ENCODE data around the gene CNKSR3. TPM values are rescaled to one million over a fixed set of nuclear protein-coding genes. Genes with fewer than 3 reads are reported as not detected.
"Not testable (repeated sequence)": the region's sequence is repeated elsewhere in the genome, so short reads cannot be mapped to it uniquely, and the experiment has no call there.

CNKSR3 gene
- not detected for total RNA-seq

DNA sequence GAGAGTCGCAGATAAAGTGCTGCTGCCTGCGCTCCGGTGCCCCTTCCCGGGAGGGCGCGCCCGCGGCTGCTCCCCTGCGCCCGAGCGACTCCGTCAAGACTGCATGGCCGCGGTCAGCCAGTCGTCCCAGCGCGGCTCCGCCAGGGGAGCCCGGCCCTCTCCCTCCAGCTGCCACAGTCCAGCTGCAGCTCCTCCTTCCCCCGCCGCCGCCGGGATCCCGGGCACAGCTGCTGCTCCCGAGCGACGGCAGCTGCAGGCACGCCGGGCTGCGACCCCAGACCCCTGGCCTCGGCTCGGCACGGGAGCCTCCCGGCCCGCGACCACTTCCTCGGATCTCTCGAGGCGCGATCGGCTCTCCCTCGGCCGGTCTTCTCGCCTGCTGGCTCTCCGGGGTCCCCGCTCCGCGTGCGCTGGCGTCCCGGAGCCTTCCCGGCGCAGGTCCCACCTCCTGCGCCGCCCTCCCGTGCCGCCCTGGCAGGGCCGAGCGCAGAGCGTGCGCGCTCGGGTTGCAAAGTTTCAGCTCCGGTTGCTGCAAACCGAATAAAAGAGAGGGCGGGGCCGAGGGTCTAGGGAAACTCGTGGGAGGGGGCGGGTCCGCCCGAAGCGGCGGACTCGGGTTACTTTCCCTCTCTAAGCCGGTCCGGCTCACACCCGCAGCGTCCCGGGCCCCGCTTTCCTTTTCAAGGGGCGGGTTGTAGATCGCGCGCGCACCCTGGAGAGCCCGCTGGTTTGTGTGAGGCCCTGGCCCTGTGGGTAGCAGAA lies at the start of gene CNKSR3:
TSS of gene CNKSR3 (minus strand) at position 542 of the 762 bp plus-strand sequence. CDS start 571 bp downstream, outside the sequence.
- H3K27ac Mint-ChIP-seq: no peak within 1 kb of the TSS
- H3K27me3 Mint-ChIP-seq (ENCODE audit: low read depth): peaks cover 56% of the 10 kb centered on the region
- ChIA-PET POLR2A (interaction anchor here (0.8 kb wide), 1 partner anchor 10 kb away, joined by 3 read pairs; no protein-coding TSS in a partner anchor), CTCF (no interaction called here)
- peaks cover 9% of the 10 kb centered on the region for H3K4me1 Mint-ChIP-seq (ENCODE audit: low read depth)
- no peaks in the 10 kb centered on the region for H3K36me3 Mint-ChIP-seq (ENCODE audit: low read depth)
- DNase-seq: peak; percentile 26
- H3K4me3 Mint-ChIP-seq: peak within 1 kb of the TSS; percentile 69
- no peaks in the 10 kb centered on the region for H3K9me3 Mint-ChIP-seq (ENCODE audit: insufficient read depth)
- peak; percentile 74 for ATAC-seq

DNA sequence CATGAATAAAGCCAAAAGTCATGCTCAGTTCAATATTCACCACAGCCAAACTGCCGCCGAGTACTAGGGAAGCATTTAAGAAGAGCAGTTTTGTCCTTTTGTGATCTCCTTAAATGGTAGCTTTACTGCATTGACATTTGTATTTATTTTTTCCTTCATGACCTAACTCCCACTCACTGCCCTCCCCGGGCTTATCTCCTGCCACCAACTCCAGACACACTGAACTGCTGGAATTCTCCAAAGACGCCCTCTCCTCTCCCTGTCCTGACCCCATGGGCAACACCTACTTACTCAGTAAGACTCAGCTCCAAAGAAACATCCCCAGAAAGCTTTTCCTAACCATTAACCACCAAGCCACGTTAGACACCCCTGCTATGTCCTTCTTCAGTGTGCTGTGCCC lies 48.5 kb upstream of the CNKSR3 start:
- DNase-seq: no peak
- Mint-ChIP-seq H3K4me1 (ENCODE audit: low read depth) (no peaks in the 10 kb centered on the region), H3K4me3 (no peak overlapping the region), H3K9me3 (ENCODE audit: insufficient read depth) (no peaks in the 10 kb centered on the region), H3K27me3 (ENCODE audit: low read depth) (no peaks in the 10 kb centered on the region), H3K36me3 (ENCODE audit: low read depth) (no peaks in the 10 kb centered on the region), H3K27ac (no peak overlapping the region)
- ChIA-PET POLR2A (no interaction called here), CTCF (no interaction called here)
- ATAC-seq: no peak

DNA sequence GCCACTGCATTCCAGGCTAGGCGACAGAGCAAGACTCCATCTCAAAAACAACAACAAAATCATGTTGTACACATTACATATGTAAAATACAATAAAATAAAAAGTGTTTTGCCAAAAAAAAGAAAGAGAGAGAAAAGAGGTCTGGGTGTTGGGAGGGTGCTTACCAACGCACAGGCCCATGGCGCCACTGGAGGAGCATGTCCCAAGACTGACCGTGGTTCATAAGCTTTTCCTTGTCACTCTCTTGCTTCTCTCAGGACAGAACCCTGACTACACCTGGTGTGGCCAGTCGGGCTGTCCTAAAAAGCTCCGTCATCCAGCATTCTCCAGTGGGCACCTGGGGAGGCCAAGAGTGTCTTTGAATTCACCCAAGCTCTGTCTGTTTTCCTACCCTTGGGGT lies 48.0 kb upstream of the CNKSR3 start:
- H3K4me1 Mint-ChIP-seq (ENCODE audit: low read depth): no peaks in the 10 kb centered on the region
- no peak overlapping the region for H3K4me3 Mint-ChIP-seq
- ChIA-PET POLR2A (no interaction called here), CTCF (no interaction called here)
- no peaks in the 10 kb centered on the region for H3K36me3 Mint-ChIP-seq (ENCODE audit: low read depth)
- no peak for DNase-seq
- ATAC-seq: no peak
- no peaks in the 10 kb centered on the region for H3K27me3 Mint-ChIP-seq (ENCODE audit: low read depth)
- H3K27ac Mint-ChIP-seq: no peak overlapping the region
- H3K9me3 Mint-ChIP-seq (ENCODE audit: insufficient read depth): no peaks in the 10 kb centered on the region

DNA sequence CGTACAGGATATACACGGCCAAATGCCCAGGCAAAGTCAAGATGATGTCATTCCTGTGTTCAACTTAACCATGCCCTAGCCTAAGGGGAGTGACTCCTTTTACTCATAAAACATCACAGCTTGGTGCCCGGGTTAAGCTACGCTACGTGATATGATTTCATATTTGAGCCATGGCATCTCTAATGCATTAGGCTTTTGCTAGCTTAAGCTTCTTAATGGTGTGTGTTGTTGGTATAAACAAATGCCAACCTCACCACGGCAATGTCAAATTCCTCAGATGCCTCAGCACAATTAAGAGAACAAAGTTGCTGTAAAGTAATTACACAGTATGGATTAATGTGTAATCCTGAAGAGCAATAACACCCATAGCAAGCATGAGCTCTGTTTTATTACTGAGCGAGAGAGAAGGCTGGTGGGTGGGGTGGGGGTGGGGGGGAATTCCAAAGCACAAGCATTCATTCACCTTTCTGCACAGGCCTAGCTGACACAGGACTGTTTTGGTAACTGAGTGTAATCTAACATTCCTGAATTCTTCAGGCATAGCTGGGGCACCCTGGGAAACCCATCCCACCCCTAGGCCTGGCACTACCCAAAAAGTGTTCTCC lies 44.7 kb upstream of the CNKSR3 start:
- no peaks in the 10 kb centered on the region for H3K27me3 Mint-ChIP-seq (ENCODE audit: low read depth)
- CTCF ChIA-PET: no interaction called here
- H3K9me3 Mint-ChIP-seq (ENCODE audit: insufficient read depth): no peaks in the 10 kb centered on the region
- H3K36me3 Mint-ChIP-seq (ENCODE audit: low read depth): no peaks in the 10 kb centered on the region
- no peak overlapping the region for H3K4me3 Mint-ChIP-seq
- no peak for ATAC-seq
- DNase-seq: no peak
- H3K4me1 Mint-ChIP-seq (ENCODE audit: low read depth): no peaks in the 10 kb centered on the region
- POLR2A ChIA-PET: no interaction called here
- no peak overlapping the region for H3K27ac Mint-ChIP-seq

DNA sequence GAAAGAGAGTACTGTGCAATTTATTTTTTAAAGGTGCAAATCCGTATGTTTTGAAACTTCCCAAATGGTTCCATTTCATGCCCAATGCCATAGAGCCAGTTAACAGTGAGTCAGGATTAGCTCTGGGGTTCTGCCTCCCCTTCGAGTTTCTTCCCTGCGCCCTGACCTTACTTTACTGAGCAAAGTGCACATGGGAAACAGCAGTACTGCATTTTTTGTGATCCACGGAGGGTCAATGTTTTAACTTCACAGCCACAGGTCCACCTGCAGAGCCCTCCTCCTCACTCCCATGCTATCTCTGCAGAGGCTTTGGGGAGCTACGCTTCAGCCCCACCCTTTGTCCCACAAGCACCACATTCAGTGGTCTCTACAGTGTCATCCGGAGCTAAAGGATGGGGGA lies 44.0 kb upstream of the CNKSR3 start:
- Mint-ChIP-seq H3K27me3 (ENCODE audit: low read depth) (no peaks in the 10 kb centered on the region), H3K36me3 (ENCODE audit: low read depth) (no peaks in the 10 kb centered on the region), H3K4me1 (ENCODE audit: low read depth) (no peaks in the 10 kb centered on the region), H3K4me3 (no peak overlapping the region), H3K27ac (no peak overlapping the region), H3K9me3 (ENCODE audit: insufficient read depth) (no peaks in the 10 kb centered on the region)
- no peak for DNase-seq
- ATAC-seq: no peak
- ChIA-PET POLR2A (no interaction called here), CTCF (no interaction called here)

DNA sequence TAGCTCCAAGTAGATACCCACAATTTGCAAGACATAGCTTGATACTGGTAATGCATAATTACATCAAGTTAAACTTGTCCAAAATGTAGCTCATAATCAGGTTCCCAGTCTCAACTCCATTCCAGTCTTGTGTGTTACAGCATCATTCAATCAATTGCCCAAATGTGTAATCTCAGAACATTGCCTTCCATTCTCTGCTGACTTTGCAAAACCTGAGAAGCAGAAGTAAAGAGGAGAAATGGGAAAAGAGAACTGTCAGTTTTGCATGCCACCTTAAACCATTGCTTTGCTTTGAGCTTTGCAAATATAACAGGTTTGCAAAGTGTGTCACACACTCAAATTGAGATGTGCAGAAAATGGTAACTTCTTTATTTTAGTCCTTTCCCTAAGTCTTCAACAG lies 40.3 kb upstream of the CNKSR3 start:
- ATAC-seq (no peak), DNase-seq (no peak)
- Mint-ChIP-seq H3K36me3 (ENCODE audit: low read depth) (no peaks in the 10 kb centered on the region), H3K4me1 (ENCODE audit: low read depth) (no peaks in the 10 kb centered on the region), H3K27ac (no peak overlapping the region), H3K4me3 (no peak overlapping the region), H3K9me3 (ENCODE audit: insufficient read depth) (no peaks in the 10 kb centered on the region), H3K27me3 (ENCODE audit: low read depth) (no peaks in the 10 kb centered on the region)
- CTCF ChIA-PET: no interaction called here
- POLR2A ChIA-PET: no interaction called here

DNA sequence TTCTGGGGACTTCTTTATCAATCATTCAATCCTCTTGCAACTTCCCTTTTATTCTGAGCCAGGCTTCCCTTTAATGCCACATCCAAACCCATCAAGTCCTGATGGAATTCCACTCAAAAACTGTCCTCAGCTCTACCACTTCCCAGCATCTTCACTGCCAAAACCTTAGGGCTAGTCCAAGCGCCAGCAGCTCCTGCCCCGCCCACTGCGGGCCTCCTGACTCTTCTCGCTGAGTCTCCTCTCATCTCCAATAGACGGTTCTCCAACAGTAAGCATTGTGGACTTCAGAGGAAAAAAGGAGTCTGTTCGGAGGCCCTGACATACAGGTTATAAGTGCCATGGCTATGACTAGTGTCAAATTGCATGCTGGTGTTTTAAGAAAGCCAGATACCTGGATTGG lies 38.7 kb upstream of the CNKSR3 start:
- Mint-ChIP-seq H3K27me3 (ENCODE audit: low read depth) (no peaks in the 10 kb centered on the region), H3K27ac (no peak overlapping the region), H3K4me3 (no peak overlapping the region), H3K36me3 (ENCODE audit: low read depth) (no peaks in the 10 kb centered on the region), H3K4me1 (ENCODE audit: low read depth) (no peaks in the 10 kb centered on the region), H3K9me3 (ENCODE audit: insufficient read depth) (no peaks in the 10 kb centered on the region)
- ATAC-seq (no peak), DNase-seq (no peak)
- POLR2A ChIA-PET: no interaction called here
- CTCF ChIA-PET: no interaction called here

DNA sequence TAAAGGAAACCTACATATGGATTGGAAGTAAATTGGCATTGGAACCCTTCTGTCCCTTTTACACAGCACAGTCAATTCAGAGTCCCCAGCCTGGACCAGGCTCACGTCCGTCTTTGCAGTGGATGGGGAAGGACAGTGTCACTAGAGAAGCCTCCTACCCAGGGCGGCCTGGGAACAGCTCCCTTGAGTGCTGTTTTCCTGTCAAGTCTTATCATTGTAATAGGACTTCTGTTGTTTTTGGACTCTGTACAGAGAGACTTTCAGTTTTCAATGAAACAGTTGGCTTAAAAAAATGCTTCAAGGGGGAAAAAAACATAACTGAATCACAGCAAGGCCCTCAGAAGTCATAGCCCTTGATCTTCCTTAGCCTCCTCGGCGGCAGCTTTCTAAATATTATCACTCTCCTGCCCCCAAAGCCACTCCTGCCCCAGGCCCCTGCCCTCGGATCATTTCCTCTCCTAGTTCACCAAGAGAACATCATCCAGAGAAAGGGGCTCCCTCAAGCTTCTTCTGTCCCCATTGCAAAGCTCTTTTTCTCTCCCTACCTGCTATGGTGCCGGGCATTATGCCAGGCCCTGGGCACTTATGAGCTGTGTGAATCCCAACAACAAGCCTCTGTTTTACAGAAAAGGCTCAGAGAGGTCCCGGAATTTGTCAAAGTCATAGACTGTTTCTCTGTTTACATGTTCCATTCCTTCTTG lies 37.8 kb upstream of the CNKSR3 start:
- DNase-seq (no peak), ATAC-seq (no peak)
- Mint-ChIP-seq H3K27ac (no peak overlapping the region), H3K4me1 (ENCODE audit: low read depth) (no peaks in the 10 kb centered on the region), H3K36me3 (ENCODE audit: low read depth) (no peaks in the 10 kb centered on the region), H3K4me3 (no peak overlapping the region), H3K27me3 (ENCODE audit: low read depth) (no peaks in the 10 kb centered on the region), H3K9me3 (ENCODE audit: insufficient read depth) (no peaks in the 10 kb centered on the region)
- POLR2A ChIA-PET: no interaction called here
- CTCF ChIA-PET: no interaction called here

DNA sequence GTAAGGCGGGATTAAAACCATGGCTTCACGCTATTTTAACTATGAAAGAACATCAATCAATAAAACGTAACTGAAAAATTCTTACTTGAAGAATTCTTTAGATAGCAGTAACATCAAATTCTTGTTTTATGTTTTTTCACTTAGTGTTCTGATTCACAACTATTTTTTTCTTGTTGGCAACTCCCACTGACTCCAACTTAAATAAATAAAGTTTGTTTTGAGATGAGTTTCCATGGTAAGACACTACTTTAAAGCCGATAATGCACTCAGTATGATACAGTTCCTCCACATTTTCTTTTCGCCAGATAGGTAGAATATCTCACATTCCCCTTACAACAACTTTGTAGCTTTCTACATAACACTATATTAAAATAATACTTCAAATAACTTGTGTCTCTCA lies 33.1 kb upstream of the CNKSR3 start:
- H3K36me3 Mint-ChIP-seq (ENCODE audit: low read depth): no peaks in the 10 kb centered on the region
- POLR2A ChIA-PET: no interaction called here
- no peaks in the 10 kb centered on the region for H3K4me1 Mint-ChIP-seq (ENCODE audit: low read depth)
- no peak overlapping the region for H3K4me3 Mint-ChIP-seq
- H3K9me3 Mint-ChIP-seq (ENCODE audit: insufficient read depth): no peaks in the 10 kb centered on the region
- no peaks in the 10 kb centered on the region for H3K27me3 Mint-ChIP-seq (ENCODE audit: low read depth)
- DNase-seq (no peak), ATAC-seq (no peak)
- no peak overlapping the region for H3K27ac Mint-ChIP-seq
- CTCF ChIA-PET: no interaction called here

DNA sequence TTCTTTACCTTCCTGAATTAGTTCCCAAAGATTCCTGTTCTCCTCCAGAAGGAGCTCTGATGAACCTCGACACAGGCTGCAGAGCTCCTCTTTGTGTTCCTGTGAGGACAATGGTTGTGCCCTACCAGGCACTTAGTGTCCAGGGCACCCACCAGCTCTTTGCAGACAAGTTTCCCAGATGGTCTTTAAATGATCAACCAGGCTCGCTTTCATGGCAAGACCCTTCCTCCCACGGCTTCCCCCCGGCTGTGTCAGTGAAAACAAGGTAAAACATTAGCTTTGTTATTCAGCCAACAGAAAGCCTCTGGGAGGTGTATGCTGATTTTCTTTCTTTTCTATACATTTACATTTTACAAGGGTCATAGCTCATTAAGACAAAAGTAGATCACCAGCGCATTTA lies 32.3 kb upstream of the CNKSR3 start:
- Mint-ChIP-seq H3K4me3 (no peak overlapping the region), H3K4me1 (ENCODE audit: low read depth) (no peaks in the 10 kb centered on the region), H3K27me3 (ENCODE audit: low read depth) (no peaks in the 10 kb centered on the region), H3K9me3 (ENCODE audit: insufficient read depth) (no peaks in the 10 kb centered on the region), H3K36me3 (ENCODE audit: low read depth) (no peaks in the 10 kb centered on the region), H3K27ac (no peak overlapping the region)
- ATAC-seq (no peak), DNase-seq (no peak)
- ChIA-PET POLR2A (no interaction called here), CTCF (no interaction called here)

DNA sequence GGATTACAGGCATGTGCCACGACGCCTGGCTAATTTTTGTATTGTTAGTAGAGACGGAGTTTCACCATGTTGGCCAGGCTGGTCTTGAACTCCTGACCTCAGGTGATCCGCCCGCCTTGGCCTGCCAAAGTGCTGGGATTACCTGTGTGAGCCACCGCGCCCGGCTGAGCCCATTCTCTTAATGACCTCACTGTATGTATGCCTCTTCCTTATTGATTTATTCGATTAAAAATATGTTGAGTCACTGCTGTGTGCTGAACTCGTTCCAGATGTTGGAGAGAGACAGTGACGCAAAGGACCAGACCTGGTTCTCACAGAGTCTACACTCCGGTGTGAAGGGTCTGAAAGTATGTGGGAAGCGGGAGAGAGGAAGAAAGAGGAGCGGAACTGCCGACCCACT lies 31.4 kb upstream of the CNKSR3 start:
- H3K27me3 Mint-ChIP-seq (ENCODE audit: low read depth); POLR2A ChIA-PET; CTCF ChIA-PET; H3K27ac Mint-ChIP-seq; H3K9me3 Mint-ChIP-seq (ENCODE audit: insufficient read depth); H3K4me1 Mint-ChIP-seq (ENCODE audit: low read depth); DNase-seq; H3K36me3 Mint-ChIP-seq (ENCODE audit: low read depth); H3K4me3 Mint-ChIP-seq; ATAC-seq: not testable (repeated sequence)

DNA sequence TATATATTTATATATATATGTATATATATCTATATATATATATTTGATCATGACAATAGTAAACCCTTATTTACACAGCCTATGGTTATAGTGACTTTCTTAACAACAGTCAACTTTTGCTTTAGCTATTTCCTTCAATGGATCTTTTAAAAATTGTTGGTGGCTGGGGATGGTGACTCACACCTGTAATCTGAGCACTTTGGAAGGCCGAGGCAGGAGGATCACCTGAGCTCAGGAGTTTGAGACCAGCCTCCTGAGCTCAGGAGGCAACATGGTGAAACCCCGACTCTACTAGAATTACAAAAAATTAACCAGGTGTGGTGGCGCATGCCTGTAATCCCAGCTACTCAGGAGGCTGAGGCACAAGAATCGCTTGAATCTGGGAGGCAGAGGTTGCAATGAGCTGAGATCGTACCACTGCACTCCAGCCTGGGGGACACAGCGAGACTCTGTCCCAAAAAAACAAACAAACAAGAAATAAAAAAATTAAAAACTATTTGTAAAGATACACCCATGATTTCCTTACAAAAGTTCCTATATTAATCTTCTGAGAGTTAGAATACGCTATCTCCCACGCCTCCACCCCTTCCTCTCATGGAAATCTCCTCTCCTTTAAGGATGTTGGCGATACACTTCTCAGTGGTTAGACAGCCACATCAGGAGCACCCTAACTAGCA lies 29.2 kb upstream of the CNKSR3 start:
- no peaks in the 10 kb centered on the region for H3K4me1 Mint-ChIP-seq (ENCODE audit: low read depth)
- H3K27me3 Mint-ChIP-seq (ENCODE audit: low read depth): no peaks in the 10 kb centered on the region
- H3K9me3 Mint-ChIP-seq (ENCODE audit: insufficient read depth): no peaks in the 10 kb centered on the region
- no peaks in the 10 kb centered on the region for H3K36me3 Mint-ChIP-seq (ENCODE audit: low read depth)
- DNase-seq (no peak), ATAC-seq (no peak)
- no peak overlapping the region for H3K27ac Mint-ChIP-seq
- H3K4me3 Mint-ChIP-seq: no peak overlapping the region
- ChIA-PET POLR2A (no interaction called here), CTCF (no interaction called here)

Data from activated CD8-positive, alpha-beta T cell treated with anti-CD3 and anti-CD28 coated beads, Interleukin-2, amount 10 ng/mL, durations not matched to agents 7 days and 5 days (primary cell).